ENCODE data around the gene ADIPOR2. TPM values are rescaled to one million over a fixed set of nuclear protein-coding genes. Genes with fewer than 3 reads are reported as not detected.

The ADIPOR2 gene
- total RNA-seq, 2 donors from 2014 or later: 35.3 to 45.5 TPM

GRCh38 chr12:1739368-1739767 lies 48.5 kb downstream of the ADIPOR2 start:
- Mint-ChIP-seq H3K27ac (no peak overlapping the region), H3K9me3 (no peaks in the 10 kb centered on the region), H3K36me3 (no peaks in the 10 kb centered on the region)
- ATAC-seq (no peak), DNase-seq (ENCODE audit: low spot score in 2 of 2) (no peak)

DNA sequence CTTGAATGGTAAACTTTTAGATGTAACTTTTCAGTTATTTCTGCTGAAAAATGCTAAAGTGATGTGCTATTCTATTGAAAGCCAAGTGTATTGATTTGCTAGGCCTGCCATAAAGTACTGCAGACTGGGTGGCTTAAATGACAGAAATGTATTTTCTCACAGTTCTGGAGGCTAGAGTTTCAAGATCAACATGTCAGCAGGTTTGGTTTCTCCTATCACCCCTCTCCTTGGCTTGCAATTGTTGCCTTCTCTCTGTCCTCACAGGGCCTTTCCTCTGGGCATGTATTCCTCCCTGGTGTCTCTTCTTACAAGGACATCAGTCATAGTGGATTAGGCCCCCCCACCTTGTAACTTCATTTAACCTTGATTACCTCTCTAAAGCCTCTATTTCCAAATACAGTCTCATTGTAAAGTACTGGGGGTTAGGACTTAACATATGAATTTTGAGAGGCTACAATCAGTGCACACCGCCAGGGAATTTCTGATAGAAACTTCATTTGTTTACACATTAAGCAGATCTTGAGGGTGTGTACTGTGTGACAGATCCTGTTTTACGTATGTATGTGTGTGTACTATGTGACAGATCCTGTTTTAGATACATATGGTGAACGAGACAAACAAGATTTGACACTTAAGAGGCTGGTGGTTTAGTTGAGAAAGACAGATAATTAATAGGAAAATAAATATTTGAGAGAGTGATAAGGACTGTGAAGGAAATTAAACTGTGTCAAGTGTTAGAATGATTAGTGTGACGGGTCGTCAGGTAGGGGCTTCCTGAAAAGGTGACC lies 49.5 kb downstream of the ADIPOR2 start:
- Mint-ChIP-seq H3K36me3 (peaks cover 0 to 1% of the 10 kb centered on the region in 2 donors), H3K27ac (no peak overlapping the region), H3K9me3 (no peaks in the 10 kb centered on the region)
- ATAC-seq (no peak), DNase-seq (ENCODE audit: low spot score in 2 of 2) (no peak)

DNA sequence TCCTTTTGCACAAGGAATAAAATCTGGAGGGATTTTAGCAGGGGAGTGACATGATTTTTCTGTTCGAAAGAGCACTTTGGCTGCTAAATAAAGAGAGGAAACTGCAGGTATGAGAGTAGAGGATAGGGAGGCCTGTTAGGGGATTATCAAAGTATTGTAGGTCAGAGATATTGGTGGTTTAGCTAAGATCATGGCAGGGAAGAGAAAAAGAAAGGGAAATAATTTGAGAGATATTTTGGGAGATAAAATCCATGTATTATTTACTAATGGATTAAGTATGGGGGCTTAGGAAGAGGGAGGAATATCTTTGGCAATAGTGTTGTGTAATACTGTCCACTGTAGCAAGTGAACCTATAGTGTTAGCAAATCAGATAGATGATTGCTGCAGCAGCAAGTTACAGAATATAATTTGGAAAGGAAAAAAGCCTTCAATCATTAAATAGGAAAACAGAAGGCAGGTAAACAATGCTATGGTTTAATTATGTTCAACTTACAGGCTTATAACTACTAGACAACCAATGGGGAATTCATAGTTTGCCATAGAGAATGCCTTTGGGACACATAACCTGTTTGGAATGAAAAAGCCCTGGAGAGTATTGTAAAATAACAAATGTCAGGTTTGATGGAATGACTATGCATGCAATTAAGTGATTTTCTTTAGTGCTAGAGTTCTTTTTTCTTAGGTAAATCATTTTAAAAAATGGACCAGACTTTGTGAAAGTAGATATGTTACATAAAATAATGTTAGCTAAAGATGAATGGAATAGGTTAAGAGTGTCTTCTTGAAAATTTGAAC lies 50.5 kb downstream of the ADIPOR2 start:
- H3K27ac Mint-ChIP-seq: no peak overlapping the region
- peaks cover 3 to 11% of the 10 kb centered on the region in 2 donors for H3K36me3 Mint-ChIP-seq
- DNase-seq (ENCODE audit: low spot score in 2 of 2): no peak
- peaks cover 0 to 8% of the 10 kb centered on the region in 2 donors for H3K9me3 Mint-ChIP-seq
- ATAC-seq: no peak

GRCh38 chr12:1744932-1745331 lies 54.1 kb downstream of the ADIPOR2 start:
- H3K36me3 Mint-ChIP-seq: peaks cover 25 to 38% of the 10 kb centered on the region in 2 donors
- DNase-seq (ENCODE audit: low spot score in 2 of 2): no peak
- no peak overlapping the region for H3K27ac Mint-ChIP-seq
- no peak for ATAC-seq
- peaks cover 5 to 21% of the 10 kb centered on the region in 2 donors for H3K9me3 Mint-ChIP-seq

DNA sequence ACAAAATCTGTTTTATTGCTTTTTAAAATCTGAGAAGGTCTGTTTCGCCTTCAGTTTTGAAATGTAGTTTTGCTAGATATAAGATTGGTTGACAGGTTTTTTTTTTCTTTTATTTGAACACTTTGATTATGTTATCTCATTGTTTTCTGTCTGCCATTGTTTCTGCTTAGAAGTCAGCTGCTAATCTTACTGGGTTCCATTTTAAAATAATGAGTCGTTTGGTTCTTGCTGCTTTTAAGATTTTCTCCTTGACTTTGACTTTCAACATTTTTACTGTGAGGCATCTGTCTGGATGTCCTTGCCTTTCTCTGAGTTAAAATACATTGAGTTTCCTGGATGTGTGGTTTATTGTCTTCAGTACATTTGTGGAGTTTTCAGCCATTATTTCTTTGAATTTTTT lies 56.7 kb downstream of the ADIPOR2 start:
- DNase-seq (ENCODE audit: low spot score in 2 of 2) (no peak), ATAC-seq (no peak)
- H3K36me3 Mint-ChIP-seq: peaks cover 25 to 38% of the 10 kb centered on the region in 2 donors
- no peak overlapping the region for H3K27ac Mint-ChIP-seq
- H3K9me3 Mint-ChIP-seq: peaks cover 5 to 21% of the 10 kb centered on the region in 2 donors

- DNase-seq (ENCODE audit: low spot score in 2 of 2) (no peak), ATAC-seq (no peak)
- no peak overlapping the region for H3K27ac Mint-ChIP-seq
- H3K9me3 Mint-ChIP-seq: peaks cover 5 to 21% of the 10 kb centered on the region in 2 donors
- H3K36me3 Mint-ChIP-seq: peaks cover 25 to 38% of the 10 kb centered on the region in 2 donors
Measured at GRCh38 chr12:1749019-1749418, 58.1 kb downstream of the ADIPOR2 start.

DNA sequence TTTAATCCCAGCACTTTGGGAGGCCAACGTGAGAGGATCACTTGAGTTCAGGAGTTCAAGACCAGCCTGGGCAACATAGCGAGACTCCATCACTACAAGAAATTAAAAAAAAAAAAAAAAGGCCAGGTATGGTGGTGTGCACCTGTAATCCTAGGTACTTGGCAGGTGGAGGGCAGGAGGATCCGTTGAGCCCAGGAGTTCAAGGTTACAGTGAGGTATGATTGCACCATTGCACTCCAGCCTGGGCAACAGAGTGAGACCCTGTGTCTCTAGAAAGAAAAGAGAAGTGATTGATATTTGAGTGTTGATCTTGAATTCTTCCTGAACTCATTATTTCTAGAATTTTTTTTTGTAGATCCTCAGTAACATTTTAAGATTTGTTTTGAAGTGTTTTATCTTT lies 59.4 kb downstream of the ADIPOR2 start:
- DNase-seq (ENCODE audit: low spot score in 2 of 2): no peak
- Mint-ChIP-seq H3K9me3 (peaks cover 5 to 21% of the 10 kb centered on the region in 2 donors), H3K27ac (no peak overlapping the region), H3K36me3 (peaks cover 25 to 37% of the 10 kb centered on the region in 2 donors)
- no peak for ATAC-seq

DNA sequence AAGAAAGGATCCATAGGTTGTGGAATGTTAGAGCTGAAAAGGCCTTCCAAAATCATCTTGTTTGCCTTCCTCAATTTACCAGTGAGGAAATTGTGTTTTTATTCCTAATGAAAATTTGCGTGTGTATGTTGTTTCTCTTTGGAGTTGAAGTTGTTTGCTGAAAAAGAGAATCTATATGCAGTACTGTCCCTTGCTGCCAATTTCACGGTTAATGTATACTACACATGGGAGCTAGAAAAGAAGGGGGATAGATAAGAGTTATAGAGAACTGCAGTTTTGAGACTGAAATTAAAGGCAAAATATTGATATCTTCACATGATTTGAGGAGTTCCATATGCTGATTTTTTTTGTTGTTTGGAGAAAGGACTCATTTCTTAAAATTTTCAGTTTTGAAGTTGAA lies 67.5 kb downstream of the ADIPOR2 start:
- no peak overlapping the region for H3K27ac Mint-ChIP-seq
- DNase-seq (ENCODE audit: low spot score in 2 of 2): no peak
- peaks cover 5 to 14% of the 10 kb centered on the region in 2 donors for H3K36me3 Mint-ChIP-seq
- H3K9me3 Mint-ChIP-seq: no peaks in the 10 kb centered on the region
- no peak for ATAC-seq

GRCh38 chr12:1758887-1759286 lies 68.0 kb downstream of the ADIPOR2 start:
- no peak for ATAC-seq
- Mint-ChIP-seq H3K27ac (no peak overlapping the region), H3K36me3 (peaks cover 5 to 14% of the 10 kb centered on the region in 2 donors), H3K9me3 (no peaks in the 10 kb centered on the region)
- DNase-seq (ENCODE audit: low spot score in 2 of 2): no peak

DNA sequence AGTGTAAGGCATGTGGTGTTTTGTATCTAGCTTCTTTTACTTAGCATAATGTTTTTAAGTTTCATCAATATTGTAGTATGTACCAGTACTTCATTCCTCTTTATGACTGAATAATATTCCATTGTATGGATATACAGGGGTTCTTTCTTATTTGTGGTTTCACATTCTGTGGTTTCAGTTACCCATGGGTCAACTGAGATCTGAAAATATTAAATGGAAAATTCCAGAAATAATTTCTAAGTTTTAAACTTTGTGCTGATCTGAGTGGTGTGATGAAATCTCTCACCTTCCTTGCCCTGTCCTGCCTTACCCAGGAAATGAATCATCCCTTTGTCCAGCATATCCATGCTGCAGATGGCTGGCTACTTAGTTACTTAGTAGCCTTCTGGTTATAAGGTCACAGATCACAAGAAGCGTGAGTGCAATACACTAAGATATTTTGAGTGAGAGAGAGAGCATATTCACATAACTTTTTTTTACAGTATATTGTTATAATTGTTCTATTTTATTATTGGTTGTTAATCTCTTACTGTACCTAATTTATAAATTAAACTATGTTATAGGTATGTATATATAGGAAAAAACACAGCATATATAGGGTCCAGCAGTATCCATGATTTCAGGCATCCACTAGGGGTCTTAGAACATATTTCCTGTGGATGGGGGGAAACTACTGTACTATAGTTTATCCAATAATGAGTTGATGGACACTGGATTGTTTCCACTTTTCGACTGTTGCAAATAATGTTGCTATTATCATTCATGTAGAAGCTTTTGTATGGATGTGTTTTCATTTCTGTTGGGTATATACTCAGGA lies 69.9 kb downstream of the ADIPOR2 start:
- no peak for DNase-seq (ENCODE audit: low spot score in 2 of 2)
- peaks cover 5 to 14% of the 10 kb centered on the region in 2 donors for H3K36me3 Mint-ChIP-seq
- peak in 1 of 2 donors; percentile 16 for ATAC-seq
- no peaks in the 10 kb centered on the region for H3K9me3 Mint-ChIP-seq
- H3K27ac Mint-ChIP-seq: no peak overlapping the region

- ATAC-seq: no peak
- no peak overlapping the region for H3K27ac Mint-ChIP-seq
- H3K9me3 Mint-ChIP-seq: no peaks in the 10 kb centered on the region
- H3K36me3 Mint-ChIP-seq: peaks cover 5 to 14% of the 10 kb centered on the region in 2 donors
- DNase-seq (ENCODE audit: low spot score in 2 of 2): no peak
Measured at GRCh38 chr12:1761857-1762256, 71.0 kb downstream of the ADIPOR2 start.

GRCh38 chr12:1763153-1763552 lies 72.3 kb downstream of the ADIPOR2 start:
- Mint-ChIP-seq H3K27ac (no peak overlapping the region), H3K36me3 (peaks cover 0 to 14% of the 10 kb centered on the region in 2 donors), H3K9me3 (no peaks in the 10 kb centered on the region)
- DNase-seq (ENCODE audit: low spot score in 2 of 2): no peak
- ATAC-seq: no peak

DNA sequence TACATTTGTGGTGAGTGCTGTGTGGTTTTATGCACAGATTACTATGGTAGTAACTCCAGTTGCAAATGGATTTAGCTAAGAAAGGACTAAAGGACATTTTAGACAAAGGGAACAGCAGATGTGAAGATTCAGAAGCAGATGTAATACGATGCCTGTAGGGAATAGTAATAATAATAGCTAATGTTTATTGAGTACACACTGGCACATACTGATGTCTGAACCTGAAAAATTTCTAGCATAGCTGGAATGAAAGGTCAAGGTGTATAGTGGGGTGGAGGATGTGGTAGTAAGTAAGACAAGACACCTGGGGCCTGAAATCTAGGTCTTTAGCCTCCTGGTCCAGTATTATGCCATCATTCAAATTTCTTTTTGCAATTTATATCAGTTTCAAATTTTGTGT lies 75.2 kb downstream of the ADIPOR2 start:
- Mint-ChIP-seq H3K36me3 (no peaks in the 10 kb centered on the region), H3K9me3 (no peaks in the 10 kb centered on the region), H3K27ac (no peak overlapping the region)
- ATAC-seq (no peak), DNase-seq (ENCODE audit: low spot score in 2 of 2) (no peak)

GRCh38 chr12:1767407-1768090 lies 76.7 kb downstream of the ADIPOR2 start:
- Mint-ChIP-seq H3K36me3 (no peaks in the 10 kb centered on the region), H3K27ac (no peak overlapping the region)
- no peak for ATAC-seq

DNA sequence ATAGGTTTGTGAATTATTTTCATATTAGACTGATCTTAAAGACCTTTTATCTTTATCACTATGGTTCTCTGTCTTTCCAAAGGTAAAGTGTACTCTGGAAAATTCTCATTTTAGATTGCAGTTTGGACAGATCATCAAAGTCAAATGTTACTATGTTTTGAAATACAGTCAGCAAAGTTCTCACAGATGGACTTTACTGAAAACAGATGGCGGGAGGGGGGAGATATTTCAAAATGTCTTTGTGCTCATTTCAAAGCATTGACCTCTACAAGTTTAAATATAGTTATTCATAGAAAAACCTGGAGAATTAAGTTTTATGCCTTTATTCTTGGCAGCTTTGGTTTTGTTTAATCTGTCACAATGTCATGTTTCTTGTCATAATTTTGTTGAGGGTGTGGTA lies 77.7 kb downstream of the ADIPOR2 start:
- Mint-ChIP-seq H3K36me3 (no peaks in the 10 kb centered on the region), H3K9me3 (no peaks in the 10 kb centered on the region), H3K27ac (no peak overlapping the region)
- DNase-seq (ENCODE audit: low spot score in 2 of 2): no peak
- ATAC-seq: no peak

More at GRCh38 chr12:1767407-1768090, 76.7 kb downstream of the ADIPOR2 start:
- DNase-seq (ENCODE audit: low spot score in 2 of 2): no peak
- H3K9me3 Mint-ChIP-seq: no peaks in the 10 kb centered on the region

DNA sequence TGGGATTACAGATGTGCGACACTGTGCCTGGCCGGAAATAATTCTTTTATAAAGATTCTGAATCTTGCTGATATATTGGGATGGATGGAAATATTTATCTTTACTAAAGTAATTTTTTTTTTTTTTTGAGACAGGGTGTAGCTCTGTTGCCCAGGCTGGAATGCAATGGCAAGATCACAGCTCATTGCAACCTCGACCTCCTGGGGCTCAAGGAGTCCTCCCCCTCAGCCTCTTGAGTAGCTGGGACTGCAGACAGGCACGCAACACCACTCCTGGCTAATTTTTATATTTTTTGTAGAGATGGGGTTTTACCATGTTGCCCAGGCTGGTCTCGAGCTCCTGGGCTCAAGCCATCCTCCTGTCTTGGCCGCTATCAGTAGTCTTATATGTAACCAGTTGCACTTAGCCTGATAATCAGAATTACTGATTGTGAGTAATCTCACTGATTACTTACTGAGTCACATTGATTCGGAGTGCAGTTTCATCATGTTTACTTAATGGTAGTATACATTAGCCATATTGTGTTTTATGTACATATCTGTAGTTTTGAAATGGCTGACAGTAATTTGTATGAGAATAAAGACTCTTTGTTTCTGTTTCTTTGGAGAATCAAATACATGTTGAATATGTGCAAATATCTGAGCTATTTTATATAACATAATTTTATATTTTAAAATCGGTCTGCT lies 79.1 kb downstream of the ADIPOR2 start:
- ATAC-seq (no peak), DNase-seq (ENCODE audit: low spot score in 2 of 2) (no peak)
- H3K27ac Mint-ChIP-seq: no peak overlapping the region
- no peaks in the 10 kb centered on the region for H3K9me3 Mint-ChIP-seq
- H3K36me3 Mint-ChIP-seq: no peaks in the 10 kb centered on the region

Measured in activated naive CD4-positive, alpha-beta T cell treated with anti-CD3 and anti-CD28 coated beads, Interleukin-2, amount 50 U/mL, for 72 hours (primary cell).